Calu3 (cell line): ENCODE measurements around the gene ASPRV1. TPM values are rescaled to one million over a fixed set of nuclear protein-coding genes. Genes with fewer than 3 reads are reported as not detected.

ENCODE experiments used
- BruUV-seq: library from RNA; stranded (reverse); fragments of 400-500 nt; replicated peaks from 2 replicates; lab custom pipeline; 2021; lab: Mats Ljungman, UMichigan
- CTCF ChIA-PET: fragments of 300-600 bp; sonication (Branson Sonifier 250); formaldehyde crosslinking; loops from one replicate; lab custom pipeline; 2022; ENCODE audit warnings: antibody characterized with exemption; lab: Charles Lee
- DNase-seq: peaks from one replicate; pipeline ENCODE4 v3.0.0; 2022
- H3K27ac Mint-ChIP-seq: one replicate; pipeline ENCODE4 v1.8.0; 2022; ENCODE audit warnings: mixed read lengths; ENCODE audit not compliant: unreplicated experiment
- H3K27me3 Mint-ChIP-seq: one replicate; pipeline ENCODE4 v1.8.0; 2022; ENCODE audit warnings: mixed read lengths; ENCODE audit not compliant: unreplicated experiment
- H3K36me3 Mint-ChIP-seq: one replicate; pipeline ENCODE4 v1.8.0; 2022; ENCODE audit warnings: mild to moderate bottlenecking, moderate library complexity, mixed read lengths; ENCODE audit not compliant: insufficient read depth, unreplicated experiment
- H3K4me1 Mint-ChIP-seq: one replicate; pipeline ENCODE4 v1.8.0; 2022; ENCODE audit warnings: mild to moderate bottlenecking, low read depth, mixed read lengths; ENCODE audit not compliant: unreplicated experiment
- H3K4me3 Mint-ChIP-seq: one replicate; pipeline ENCODE4 v1.8.0; 2022; ENCODE audit warnings: mild to moderate bottlenecking, low read depth, moderate library complexity, mixed read lengths; ENCODE audit not compliant: unreplicated experiment
- H3K9me3 Mint-ChIP-seq: one replicate; pipeline ENCODE4 v1.8.0; 2022; ENCODE audit warnings: low read depth, mixed read lengths; ENCODE audit not compliant: unreplicated experiment
- CTCF ChIP-seq: fragments of 200-600 bp; IDR thresholded peaks from one replicate; pipeline ENCODE4 v1.8.0; 2022; ENCODE audit warnings: antibody characterized with exemption; ENCODE audit not compliant: unreplicated experiment
- intact Hi-C: fragments of 100-400 bp; cut with micrococcal nuclease; formaldehyde crosslinking; loops from one replicate; pipeline ENCODE4 v1.10.0; 2022; ENCODE audit not compliant: unreplicated experiment
- total RNA-seq: library from RNA; stranded (reverse); gene quantifications from 2 replicates; pipeline ENCODE4 v1.2.3, GENCODE V29; 2022

ASPRV1 gene
- total RNA-seq, 1 experiment from 2014 or later, result 0.17 TPM

DNA sequence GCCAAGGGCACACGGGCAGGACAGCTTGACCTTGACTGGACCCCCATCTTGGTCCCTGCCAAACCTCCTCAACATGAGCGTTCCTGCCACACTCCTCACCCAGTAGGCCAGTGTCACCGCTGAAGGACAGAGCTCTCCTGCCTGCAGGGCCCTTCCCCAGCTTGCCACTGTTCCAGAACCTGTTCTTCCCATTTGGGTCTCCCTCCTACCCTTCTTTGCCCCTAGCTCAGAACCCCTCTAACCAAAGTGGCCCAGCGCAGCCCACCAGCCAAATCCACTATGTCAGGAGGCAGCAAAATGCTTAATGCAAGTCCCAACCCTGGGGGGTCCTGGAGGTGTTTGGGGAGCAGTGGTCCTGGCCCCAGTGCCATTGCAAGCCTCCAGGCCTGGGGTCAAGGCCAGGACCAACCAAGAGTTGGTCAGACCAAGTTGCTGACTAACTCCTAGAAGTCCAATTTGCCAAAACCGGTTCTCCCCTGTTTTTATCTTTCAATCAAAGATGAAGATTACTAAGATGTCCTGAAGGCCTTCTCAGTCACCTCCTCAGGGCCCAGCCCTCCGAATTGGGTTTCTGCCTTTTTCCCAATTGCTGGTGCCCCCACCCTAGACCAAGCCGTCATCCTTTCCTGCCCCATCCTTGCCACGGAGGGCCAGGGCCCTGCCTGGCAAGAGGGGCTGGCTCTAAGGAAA is 4.5 kb upstream of the ASPRV1 start:
- no peaks in the 10 kb centered on the region for H3K36me3 Mint-ChIP-seq
- no peaks in the 10 kb centered on the region for H3K9me3 Mint-ChIP-seq
- no peak overlapping the region for H3K4me3 Mint-ChIP-seq
- H3K27ac Mint-ChIP-seq, result no peak overlapping the region
- peaks cover 19% of the 10 kb centered on the region for H3K27me3 Mint-ChIP-seq
- intact Hi-C loops, result no loop called here
- BruUV-seq, result no TSS peak
- DNase-seq, result no peak
- CTCF ChIA-PET, result no interaction called here
- peaks cover 17% of the 10 kb centered on the region for H3K4me1 Mint-ChIP-seq
- TF ChIP-seq CTCF, result no peak

- Mint-ChIP-seq H3K36me3 (no peaks in the 10 kb centered on the region), H3K9me3 (no peaks in the 10 kb centered on the region), H3K27ac (no peak overlapping the region), H3K4me3 (no peak overlapping the region), H3K4me1 (peaks cover 17% of the 10 kb centered on the region), H3K27me3 (peaks cover 16% of the 10 kb centered on the region)
- no TSS peak for BruUV-seq
- peak; percentile 22 for DNase-seq
- intact Hi-C loops, result no loop called here
- TF ChIP-seq CTCF, result no peak
- CTCF ChIA-PET, result interaction anchor here (0.6 to 0.8 kb wide), 2 partner anchors 8 to 33 kb away, joined by 3 to 10 read pairs; no protein-coding TSS in a partner anchor
Measured at GRCh38 chr2:69964353-69964841, 3.0 kb upstream of the ASPRV1 start.

GRCh38 chr2:69962986-69963730 is 1.7 kb upstream of the ASPRV1 start:
- no TSS peak for BruUV-seq
- no peak overlapping the region for H3K27ac Mint-ChIP-seq
- CTCF ChIA-PET, result no interaction called here
- no peaks in the 10 kb centered on the region for H3K9me3 Mint-ChIP-seq
- no peak for TF ChIP-seq CTCF
- peaks cover 17% of the 10 kb centered on the region for H3K4me1 Mint-ChIP-seq
- intact Hi-C loops, result no loop called here
- H3K36me3 Mint-ChIP-seq, result no peaks in the 10 kb centered on the region
- H3K27me3 Mint-ChIP-seq, result peaks cover 21% of the 10 kb centered on the region
- no peak for DNase-seq
- no peak overlapping the region for H3K4me3 Mint-ChIP-seq

DNA sequence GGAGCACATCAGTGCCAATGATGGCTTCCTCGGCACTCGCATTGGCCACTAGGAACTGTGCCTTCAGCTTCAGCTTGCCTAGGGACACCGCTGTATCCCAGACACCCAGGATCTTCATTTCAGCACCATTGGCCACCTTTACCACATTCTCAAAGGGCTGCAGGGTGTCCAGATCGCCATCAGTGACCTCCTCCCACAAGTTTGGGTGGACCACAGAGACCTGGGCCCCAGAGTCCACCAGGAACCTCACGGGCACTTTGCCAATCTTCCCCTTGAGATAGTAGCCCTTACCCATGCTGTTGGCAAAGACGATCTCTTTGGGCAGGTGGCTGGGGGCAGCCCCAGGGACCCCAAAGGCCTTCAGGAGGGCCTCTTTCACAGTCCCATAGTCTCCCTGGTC is 610 bp downstream of the ASPRV1 start:
- Mint-ChIP-seq H3K9me3 (no peaks in the 10 kb centered on the region), H3K36me3 (no peaks in the 10 kb centered on the region), H3K27ac (no peak overlapping the region), H3K4me1 (peaks cover 17% of the 10 kb centered on the region), H3K27me3 (peaks cover 44% of the 10 kb centered on the region), H3K4me3 (no peak overlapping the region)
- CTCF ChIA-PET, result no interaction called here
- no peak for TF ChIP-seq CTCF
- DNase-seq, result no peak
- intact Hi-C loops, result no loop called here
- BruUV-seq, result no TSS peak
